WTC11 (cell line): Measurements from ENCODE around the gene DISC1.

ENCODE experiments used
- CBFB ChIP-seq: sonication (generic); formaldehyde crosslinking; IDR thresholded peaks from 2 replicates; pipeline ENCODE4 v1.8.1; 2022; ENCODE audit warnings: mild to moderate bottlenecking, low read depth, missing genetic modification reagents
- CREB1 ChIP-seq: sonication (generic); formaldehyde crosslinking; IDR thresholded peaks from 2 replicates; pipeline ENCODE4 v1.8.0; 2023; ENCODE audit warnings: mild to moderate bottlenecking, missing genetic modification reagents
- CTCF ChIP-seq: fragments of 200-600 bp; IDR thresholded peaks from 2 replicates; pipeline ENCODE4 v1.8.0; 2022; ENCODE audit warnings: antibody characterized with exemption
- ESRRA ChIP-seq: sonication (generic); formaldehyde crosslinking; IDR thresholded peaks from 2 replicates; pipeline ENCODE4 v1.8.1; 2022; ENCODE audit warnings: mild to moderate bottlenecking, missing genetic modification reagents, borderline replicate concordance
- MAX ChIP-seq: sonication (generic); formaldehyde crosslinking; IDR thresholded peaks from 2 replicates; pipeline ENCODE4 v1.8.0; 2022; ENCODE audit warnings: mild to moderate bottlenecking, missing genetic modification reagents
- OVOL2 ChIP-seq: fragments of 250-450 bp; sonication (Bioruptor Pico); IDR thresholded peaks from 2 replicates; pipeline ENCODE4 v1.9.0; 2021; ENCODE audit warnings: mild to moderate bottlenecking, borderline replicate concordance
- PRDM15 ChIP-seq: sonication (generic); formaldehyde crosslinking; IDR thresholded peaks from 2 replicates; pipeline ENCODE4 v1.8.0; 2022; ENCODE audit warnings: missing genetic modification reagents
- SP1 ChIP-seq: sonication (generic); formaldehyde crosslinking; conservative IDR thresholded peaks from 2 replicates; pipeline ENCODE4 v1.8.1; 2022; ENCODE audit warnings: missing genetic modification reagents
- TCF7 ChIP-seq: sonication (generic); formaldehyde crosslinking; IDR thresholded peaks from 2 replicates; pipeline ENCODE4 v1.8.0; 2022; ENCODE audit warnings: mild to moderate bottlenecking, low read depth, missing genetic modification reagents, moderate library complexity
- TEAD1 ChIP-seq: sonication (generic); formaldehyde crosslinking; IDR thresholded peaks from 2 replicates; pipeline ENCODE4 v1.8.0; 2022; ENCODE audit warnings: mild to moderate bottlenecking, missing genetic modification reagents
- USF1 ChIP-seq: sonication (generic); formaldehyde crosslinking; IDR thresholded peaks from 2 replicates; pipeline ENCODE4 v1.8.0; 2022; ENCODE audit warnings: mild to moderate bottlenecking, missing genetic modification reagents
- TF ChIP-seq, protein P1 (sequence below): sonication (generic); formaldehyde crosslinking; IDR thresholded peaks from 2 replicates; pipeline ENCODE4 v1.8.1; 2022; ENCODE audit warnings: low read depth, missing genetic modification reagents, borderline replicate concordance

DNA sequence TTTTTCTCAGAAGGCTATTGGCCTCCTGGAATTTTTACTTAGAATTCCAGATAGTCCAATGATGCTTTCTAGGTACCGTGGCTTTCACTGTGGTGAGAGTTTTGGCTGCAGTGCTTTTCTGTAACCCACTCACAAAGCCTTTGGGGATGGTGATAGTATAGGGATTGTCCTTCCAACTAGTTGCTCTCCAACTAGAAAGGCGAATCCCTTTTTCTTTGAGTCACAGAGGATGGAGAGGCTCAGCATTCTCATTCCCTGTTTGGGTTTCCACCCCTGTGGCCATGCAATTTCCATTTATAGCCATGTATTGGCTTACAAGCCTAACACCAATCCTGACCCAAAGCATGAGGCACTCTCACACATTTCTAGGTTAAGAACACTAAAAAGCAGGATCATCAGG, 300.3 kb downstream of the DISC1 start:
- no peak for TF ChIP-seq CTCF
- TF ChIP-seq CBFB: no peak
- TF ChIP-seq MAX (CRISPR knock-in tag): no peak
- no peak for TF ChIP-seq TEAD1 (CRISPR knock-in tag)
- TF ChIP-seq, protein P1, sequence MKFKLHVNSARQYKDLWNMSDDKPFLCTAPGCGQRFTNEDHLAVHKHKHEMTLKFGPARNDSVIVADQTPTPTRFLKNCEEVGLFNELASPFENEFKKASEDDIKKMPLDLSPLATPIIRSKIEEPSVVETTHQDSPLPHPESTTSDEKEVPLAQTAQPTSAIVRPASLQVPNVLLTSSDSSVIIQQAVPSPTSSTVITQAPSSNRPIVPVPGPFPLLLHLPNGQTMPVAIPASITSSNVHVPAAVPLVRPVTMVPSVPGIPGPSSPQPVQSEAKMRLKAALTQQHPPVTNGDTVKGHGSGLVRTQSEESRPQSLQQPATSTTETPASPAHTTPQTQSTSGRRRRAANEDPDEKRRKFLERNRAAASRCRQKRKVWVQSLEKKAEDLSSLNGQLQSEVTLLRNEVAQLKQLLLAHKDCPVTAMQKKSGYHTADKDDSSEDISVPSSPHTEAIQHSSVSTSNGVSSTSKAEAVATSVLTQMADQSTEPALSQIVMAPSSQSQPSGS: no peak
- no peak for TF ChIP-seq CREB1 (CRISPR knock-in tag)
- no peak for TF ChIP-seq PRDM15 (CRISPR knock-in tag)
- TF ChIP-seq ESRRA: no peak
- TF ChIP-seq SP1 (CRISPR knock-in tag): no peak
- TF ChIP-seq OVOL2 (CRISPR knock-in tag): no peak
- TF ChIP-seq TCF7 (CRISPR knock-in tag): no peak
- no peak for TF ChIP-seq USF1 (CRISPR knock-in tag)
